LHCN-M2 (cell line): ENCODE measurements around the gene ASTN1. TPM values are rescaled to one million over a fixed set of nuclear protein-coding genes. Genes with fewer than 3 reads are reported as not detected.
"Not testable (repeated sequence)": the region's sequence is repeated elsewhere in the genome, so short reads cannot be mapped to it uniquely, and the experiment has no call there.

Experiments used
- DNase-seq: peaks from one replicate; pipeline ENCODE4 v3.0.0-alpha.2; 2012; ENCODE audit warnings: low read depth
- total RNA-seq: library from RNA; depleted of rRNA; stranded (reverse); fragments of >200 nt; gene quantifications from 2 replicates; pipeline ENCODE4 v1.2.3, GENCODE V29; 2014

Gene ASTN1
- total RNA-seq, 1 experiment from 2014 or later = not detected

DNA sequence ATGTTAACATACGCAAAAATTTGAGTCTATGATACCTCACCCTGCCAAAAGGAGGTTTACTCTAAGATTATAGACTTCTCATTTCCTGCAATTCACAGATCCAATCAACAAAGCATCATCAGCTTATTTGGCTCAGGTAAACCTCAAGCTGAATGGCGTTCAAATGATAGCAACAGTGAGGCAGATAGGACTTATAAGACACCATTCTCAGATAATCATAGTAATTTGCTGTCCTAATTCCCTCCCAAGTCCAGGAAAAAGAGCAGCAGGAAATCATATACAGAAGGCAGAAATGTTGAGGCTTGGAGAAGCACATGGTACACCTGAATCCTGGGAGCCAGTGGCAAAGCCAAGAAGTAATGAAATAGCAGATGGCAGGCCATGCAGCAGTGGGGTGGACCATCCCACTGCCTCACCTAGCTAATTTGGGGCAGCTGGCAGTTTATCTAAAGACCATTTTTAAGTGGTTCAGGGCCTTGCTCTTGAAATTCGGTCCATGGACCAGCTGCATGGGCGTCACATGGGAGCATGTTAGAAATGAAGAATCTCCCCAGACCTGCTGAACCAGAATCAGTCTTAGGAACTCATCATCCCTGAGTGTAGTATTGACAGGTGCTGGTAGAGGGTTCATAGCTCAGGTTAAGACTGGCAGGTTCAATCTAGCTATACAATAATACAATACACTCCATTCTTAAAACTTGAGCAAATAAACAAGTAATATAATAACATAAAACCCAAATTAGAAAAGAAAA lies 57.7 kb downstream of the ASTN1 start:
- DNase-seq = no peak

DNA sequence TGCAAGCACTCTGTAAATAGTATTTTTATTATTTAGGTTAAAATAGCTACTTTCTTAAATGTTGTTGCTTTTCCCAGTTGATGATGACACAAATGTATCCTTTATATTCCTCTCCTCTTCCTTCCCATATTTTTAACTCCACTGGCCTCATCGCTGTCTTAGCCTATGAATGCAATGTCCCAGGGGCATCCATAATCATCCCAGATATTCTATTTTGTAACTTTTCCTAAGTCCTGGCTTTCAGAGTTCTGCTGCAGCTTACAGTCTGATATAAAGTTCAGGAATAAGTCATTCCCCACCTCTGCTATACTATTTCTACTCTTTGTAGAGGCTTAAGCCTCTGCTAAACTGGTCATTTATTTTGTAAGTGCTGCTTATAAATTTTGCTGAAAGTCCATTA lies 58.3 kb downstream of the ASTN1 start:
- no peak for DNase-seq

DNA sequence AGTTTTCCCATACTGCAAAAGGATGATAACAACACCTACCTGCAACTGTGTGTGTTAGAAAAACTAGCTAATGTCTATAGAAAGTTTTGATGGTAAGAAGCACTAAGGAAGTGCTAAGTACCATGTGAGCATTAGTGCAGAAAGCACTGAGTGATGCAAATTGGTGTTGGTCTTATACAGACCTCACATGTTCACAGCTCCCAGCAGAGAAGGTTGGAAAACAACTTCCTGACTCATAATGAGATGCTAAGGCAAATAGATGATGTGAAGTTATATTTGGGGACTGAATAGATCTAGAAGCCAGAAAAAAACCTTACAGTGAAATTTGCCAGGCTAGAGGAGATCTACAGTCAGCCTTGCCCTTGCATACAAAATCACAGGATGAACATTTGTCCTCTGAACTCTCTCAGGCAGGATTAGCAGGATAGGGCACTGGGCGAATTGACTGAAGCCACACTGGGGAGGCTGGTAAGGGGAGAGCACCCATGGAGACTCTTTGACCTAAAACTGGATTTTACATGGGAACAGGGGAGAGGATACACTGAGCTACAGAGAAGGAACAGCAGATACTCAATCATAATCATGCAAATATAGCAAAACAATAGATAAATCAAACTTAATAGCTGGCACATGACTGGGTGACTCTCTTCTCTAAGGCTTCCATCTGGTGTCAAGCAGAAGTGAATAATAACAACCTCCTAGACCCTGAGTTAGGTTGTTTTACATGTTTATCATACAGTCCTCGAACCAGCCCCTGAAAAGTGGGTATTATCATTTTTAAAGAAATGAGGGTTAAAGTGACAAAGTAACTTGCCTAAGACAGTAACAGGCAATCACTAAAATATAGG lies 61.3 kb downstream of the ASTN1 start:
- DNase-seq = no peak

DNA sequence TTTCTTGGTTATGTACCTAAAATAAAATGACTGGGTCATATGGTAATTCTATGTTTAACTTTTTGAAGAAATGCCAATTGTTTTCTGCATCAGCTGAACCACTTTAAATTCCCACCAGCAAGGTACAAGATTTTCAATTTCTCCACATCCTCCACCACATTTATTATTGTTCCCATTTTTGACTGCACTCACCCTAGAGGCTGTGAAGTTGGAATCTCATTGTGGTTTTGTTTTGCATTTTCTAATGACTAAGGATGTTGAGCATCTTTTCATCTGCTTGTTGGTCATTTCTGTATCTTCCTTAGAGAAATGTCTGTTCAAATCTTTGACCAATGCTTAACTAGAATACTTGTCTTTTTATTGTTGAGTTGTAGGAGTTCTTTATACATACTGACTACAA lies 72.5 kb downstream of the ASTN1 start:
- DNase-seq = peak; percentile 7

DNA sequence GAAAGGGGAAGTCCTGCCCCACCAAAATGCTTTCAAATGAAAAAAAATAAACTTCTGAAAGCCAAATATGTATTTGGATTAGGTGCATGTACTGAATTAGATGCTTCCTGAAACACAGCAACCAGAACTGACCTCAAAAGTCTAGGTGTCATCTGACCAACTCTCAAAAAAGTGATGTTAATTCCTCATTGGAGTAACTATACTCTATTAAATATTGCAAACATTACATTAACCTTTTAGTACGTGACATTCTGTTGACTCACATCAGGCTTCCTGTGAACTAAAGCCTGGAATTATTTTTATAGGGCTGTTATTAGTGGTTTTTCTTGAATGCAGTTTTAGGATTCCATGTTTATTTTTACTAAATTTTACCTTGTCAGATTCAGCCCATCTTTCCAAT lies 73.5 kb downstream of the ASTN1 start:
- peak; percentile 17 for DNase-seq

DNA sequence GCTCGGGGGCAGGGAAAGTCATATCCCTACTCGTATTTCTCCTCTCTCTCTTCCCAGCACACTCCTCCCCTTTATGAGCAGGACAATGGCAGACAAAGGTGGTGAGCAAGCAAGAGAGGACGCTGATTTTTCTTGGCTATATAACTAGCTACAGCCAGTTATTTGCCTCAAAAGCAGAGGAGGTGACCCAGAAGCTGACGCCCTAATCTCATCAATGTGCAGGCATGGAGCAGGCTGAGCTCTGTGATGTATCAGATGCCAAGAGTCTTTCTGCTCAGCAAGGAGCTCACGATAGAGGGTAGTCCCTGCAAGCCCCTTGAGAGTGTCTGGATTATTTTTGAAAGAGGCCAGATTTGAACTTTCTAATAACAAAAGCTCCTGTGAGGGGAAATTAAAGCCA lies 75.5 kb downstream of the ASTN1 start:
- no peak for DNase-seq

DNA sequence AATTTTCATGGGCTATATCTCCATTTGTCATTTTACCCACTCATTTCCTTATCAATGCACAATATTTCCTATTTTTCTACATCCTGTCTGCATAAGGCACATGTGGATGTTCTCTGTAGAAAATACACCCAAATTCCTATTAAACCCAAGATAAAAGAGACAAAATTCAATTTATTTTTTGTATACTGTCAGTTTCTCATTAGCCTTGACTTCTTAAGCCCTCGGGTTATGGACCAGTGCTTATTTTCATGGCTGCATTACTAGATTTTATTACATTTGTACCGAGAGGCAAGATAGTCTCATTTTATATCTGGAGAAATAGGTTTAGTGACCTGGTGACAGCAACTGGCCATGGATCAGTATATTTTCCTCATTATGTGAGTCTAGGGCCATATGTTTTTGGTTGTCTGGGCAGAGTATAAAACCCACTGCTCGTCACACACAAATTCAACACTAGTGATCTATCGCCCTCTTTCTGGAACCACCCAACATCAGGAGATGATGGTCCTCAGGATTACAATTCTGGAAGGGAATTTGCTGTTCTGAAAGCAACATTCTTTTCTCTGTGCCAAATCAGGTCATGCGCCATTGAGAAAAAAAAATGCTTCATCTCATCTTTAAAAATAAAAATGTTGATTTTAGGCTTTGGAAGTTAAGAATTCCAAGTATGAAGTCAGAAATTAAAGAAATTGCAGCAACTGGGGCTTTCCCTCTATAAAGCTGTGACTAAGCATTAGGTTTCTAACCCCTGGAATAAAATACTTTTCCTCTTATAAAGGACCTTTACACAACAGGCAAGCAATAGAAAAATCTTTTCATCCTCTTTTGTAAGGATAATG lies 81.4 kb downstream of the ASTN1 start:
- DNase-seq = peak; percentile 14

DNA sequence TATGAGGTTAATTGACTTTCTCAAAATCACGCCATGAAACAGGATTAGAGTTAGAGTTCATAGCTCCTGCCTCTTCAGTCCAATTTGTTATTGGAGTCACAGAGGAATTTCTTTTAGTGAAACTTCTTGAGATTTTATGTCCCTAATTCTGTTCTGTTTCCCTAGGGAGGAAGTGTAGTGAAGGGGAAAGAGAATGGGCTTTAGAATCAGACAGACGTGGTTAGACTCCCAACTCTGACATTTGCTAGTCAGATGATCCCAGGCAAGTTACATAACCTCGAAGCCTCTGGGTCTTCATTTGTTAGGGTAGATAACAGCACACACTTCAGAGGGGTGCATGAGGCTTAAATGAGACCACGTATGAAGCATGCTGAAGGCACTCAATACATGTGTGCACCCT lies 83.9 kb downstream of the ASTN1 start:
- no peak for DNase-seq

DNA sequence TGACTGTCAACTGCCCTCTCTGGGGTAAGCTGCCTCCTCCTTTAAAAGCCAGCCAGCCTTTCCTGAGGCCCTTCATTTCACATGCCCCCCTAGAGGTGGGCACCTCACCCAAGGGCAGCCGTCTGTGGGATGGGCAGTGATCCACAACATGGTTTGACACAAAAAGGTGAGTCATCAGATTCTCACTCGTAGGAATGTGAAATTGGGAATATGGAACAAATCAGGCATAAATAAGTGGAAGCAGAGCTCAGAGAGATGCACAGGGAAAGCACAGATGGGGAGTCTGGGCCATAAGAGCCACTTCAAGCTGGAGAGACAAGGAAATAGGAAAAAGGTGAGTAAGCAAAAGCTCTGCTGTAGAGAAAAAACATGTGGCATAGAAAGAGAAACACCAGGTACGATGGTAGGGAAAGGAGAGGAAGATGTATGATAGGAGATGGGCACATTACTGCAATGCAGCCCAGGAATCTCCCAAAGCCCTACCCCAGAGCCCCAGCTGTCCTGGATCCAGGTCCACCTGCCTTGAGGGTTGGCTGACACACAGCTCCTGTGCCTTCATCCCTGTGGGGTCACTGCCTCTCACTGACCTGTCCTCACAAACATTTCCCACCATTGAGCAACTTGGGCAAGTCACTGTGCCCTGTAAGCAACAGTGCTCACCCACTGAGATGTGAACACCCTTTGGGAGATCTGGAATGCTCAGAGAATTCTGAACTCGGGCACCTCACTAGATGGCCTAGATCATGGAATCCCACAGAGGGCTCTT lies 86.6 kb downstream of the ASTN1 start:
- no peak for DNase-seq

DNA sequence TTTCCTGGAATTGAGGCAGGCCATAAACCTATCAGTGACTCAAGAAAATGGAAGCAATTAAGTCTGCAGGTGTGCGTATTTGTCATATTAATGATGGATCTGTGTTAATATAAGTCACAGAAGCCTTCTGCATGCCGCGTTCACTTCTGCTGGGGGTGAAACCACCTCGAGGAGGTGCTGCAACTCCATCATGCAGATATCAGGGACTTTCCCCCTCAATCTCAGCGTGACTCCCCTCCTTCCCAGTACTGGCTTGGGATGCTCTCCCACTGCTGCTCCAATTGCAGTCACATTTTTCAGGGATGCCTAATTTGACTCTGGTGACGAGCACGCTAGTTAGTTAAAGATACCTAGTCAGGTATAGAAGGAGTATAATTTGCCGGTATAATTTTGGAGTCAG lies 87.5 kb downstream of the ASTN1 start:
- no peak for DNase-seq

DNA sequence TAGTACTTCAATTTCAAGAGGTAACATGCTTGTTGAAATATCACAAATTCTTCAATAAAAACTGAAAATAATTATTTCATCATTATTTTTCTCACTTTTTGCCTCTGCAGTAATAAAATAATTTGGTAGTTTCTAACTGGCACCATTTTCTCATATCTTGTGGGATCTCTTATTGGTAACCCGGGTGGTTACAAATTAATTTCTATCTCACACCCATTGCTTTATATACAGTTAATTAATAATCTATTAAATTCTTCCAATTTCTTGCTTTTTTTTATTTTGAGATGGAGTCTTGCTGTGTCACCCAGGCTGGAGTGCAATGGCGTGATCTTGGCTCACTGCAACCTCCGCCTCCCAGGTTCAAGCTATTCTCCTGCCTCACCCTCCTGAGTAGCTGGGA lies 89.7 kb downstream of the ASTN1 start:
- DNase-seq = not testable (repeated sequence)

DNA sequence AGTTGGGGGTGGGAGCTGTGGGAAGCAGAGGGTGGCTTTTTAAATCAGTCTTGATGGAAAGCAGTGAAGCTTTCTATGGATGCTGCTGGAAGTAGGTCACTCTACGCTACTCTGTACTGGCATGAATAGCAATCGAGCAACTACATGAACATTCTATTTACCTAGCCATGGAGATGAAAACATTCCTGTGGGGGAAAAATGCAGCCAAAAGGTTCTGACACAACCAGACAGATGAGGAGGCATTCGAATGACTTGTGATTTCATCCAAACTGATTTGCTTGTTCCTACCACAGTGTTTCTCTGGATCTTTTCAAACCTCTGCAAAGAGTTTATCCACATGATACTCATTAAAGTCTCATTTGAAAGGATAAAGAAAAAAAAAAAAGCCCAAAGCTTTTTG lies 95.0 kb downstream of the ASTN1 start:
- no peak for DNase-seq

DNA sequence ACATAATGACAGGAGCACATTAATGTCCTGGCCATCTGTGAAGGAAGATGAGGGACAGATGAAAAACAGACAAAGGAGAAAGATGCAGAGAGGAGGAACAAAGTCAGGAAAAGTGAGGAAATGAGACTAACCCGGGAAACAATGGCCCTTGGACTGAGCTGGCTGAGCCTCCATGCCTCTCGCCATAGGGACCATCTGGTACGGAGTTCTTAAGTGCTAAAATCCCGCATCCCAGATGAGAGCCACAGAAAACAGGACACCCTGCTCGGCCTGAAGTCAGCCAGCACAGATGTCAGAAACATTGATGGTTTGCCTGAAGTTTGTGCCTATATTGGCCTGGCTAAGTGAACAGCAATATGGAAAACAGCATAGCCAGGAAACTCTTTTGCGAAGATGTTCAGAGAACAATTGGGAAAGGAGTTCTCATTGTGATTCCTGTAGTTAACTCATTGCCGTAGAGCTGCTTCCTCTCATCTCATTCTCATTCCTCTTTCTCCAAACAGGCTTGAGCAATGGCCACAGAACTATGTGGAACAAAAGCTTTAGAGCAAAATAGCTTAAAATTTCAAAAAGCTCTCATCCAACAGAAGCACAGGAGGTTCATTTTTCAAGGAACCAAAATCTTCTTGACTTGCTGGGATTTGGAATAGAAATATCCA lies 96.6 kb downstream of the ASTN1 start:
- no peak for DNase-seq

DNA sequence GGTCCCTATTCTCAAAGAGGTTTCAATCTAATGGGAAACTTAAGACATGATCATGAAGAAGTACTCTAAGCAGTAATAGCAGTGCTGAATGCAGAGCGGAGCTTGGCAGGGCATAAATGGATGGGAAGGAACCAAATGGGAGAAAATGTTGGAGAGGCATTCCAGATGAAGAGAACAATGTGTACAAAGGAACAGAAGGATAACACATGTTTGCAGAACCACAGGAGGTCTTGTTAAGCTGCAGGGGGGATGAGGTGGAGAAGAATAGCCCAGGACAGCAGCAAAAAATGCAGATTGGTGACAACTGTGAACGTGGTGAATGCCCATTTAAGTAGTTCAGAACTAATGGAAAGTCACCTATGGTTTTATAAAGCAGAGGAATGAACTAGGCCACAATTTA lies 99.1 kb downstream of the ASTN1 start:
- DNase-seq = no peak

DNA sequence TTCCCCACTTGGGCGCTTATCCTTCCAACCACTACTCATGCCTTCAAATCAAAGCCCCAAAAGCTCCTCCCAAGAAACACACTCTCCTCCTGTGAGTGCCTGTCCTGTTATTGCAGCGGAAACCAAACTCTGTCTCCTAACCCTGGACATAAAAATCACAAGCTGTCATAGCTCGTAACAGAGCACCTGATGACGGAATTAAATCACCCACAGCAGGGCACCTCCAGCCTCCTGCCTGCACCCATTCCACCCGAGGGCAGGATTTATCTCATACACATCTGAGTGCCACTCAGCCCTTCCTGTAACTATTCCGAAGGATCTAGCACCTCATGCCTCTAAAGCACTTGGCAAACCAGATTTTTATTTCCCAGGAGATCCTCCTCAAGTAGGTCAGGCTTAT lies 100.9 kb downstream of the ASTN1 start:
- DNase-seq = no peak

DNA sequence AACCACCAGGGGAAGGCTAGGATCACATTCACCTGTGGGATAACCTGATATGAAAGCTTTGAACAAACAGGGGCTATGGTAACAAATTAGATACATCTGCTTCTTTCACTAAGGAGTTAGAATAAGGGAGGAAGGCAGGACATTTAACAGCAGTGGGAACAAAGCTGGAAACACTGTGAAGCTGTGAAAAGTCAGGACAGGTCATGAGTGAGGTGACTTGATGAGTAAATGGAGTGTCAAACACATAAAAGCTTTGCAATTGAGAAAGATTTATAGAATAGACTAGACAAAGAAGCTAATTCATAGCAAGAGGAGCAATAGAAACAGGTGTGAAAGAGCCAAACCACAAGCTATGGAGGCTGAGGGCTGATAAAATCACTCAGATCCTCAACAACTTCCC lies 110.0 kb downstream of the ASTN1 start:
- DNase-seq = no peak

DNA sequence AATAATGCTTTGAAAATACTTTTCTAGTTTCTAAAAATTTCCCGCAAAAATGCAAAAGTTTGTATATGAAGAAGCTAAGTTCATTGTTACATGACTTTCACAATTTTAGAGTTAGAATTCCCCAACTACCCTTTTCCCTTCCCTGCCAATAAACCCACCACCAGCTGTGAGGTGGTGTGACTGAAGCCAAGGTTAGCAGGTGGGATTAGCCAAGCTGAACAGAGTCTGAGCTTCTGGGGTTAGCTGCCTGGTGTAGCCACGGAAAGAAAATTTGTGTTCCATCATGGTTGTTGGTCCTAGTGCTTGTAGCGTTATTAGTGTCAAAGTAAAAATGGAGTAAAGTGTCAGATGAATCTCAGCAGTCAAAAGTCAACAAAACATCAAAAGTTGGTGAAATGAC lies 110.9 kb downstream of the ASTN1 start:
- no peak for DNase-seq

DNA sequence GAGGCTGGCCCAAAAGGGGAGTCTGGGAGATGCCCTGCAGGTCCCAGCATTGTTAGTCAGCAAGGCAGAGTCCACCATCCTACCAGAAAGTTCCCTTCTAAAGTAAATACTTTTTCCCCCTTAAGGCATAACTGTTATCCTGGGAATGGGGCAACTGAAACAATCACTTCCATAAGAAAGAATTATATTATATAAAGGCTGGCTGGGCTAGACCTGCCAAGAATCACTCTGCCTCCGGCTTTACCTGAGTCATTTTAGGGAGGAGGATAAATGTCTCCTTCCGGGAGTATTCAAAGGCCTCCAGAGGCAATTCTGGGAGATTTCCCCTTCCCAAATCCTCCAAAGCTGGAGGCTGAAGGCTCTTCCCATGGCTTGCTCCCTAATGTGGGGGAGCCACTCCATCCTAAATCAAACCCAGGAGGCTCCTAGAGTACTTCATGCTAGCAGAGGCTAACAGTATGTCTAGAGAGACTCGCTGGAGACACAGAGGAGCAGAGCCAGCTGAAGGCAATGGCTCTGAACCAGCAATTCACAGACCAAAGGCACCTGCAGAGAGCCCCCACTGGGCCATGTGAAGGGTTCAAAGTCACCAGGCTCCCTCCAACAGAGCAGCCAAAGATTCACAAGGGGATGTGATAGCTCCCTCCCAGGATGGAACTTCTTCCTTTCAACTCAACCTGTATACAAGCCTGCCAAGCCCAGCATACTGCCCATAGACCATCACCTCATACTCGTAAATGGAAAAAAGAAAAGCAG lies 116.0 kb downstream of the ASTN1 start:
- DNase-seq = no peak

DNA sequence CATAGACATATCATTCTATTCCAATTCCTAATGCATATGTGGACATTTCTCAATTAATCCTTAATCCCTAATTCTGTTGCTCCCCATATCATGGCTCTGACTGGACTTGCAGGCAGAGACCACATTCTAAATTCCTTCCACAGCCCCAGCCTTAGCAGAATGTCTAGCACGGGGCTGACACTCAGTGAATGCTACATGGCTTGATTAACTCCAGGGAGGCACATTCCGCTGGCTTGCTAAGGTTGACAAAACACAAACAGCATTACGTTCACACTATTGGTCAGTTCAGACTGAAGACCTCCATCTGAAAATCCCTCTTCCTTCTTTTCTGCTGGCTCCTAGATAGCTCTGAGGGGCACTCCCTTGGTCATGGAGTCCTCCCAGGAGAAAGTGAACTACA lies 119.4 kb downstream of the ASTN1 start:
- no peak for DNase-seq

DNA sequence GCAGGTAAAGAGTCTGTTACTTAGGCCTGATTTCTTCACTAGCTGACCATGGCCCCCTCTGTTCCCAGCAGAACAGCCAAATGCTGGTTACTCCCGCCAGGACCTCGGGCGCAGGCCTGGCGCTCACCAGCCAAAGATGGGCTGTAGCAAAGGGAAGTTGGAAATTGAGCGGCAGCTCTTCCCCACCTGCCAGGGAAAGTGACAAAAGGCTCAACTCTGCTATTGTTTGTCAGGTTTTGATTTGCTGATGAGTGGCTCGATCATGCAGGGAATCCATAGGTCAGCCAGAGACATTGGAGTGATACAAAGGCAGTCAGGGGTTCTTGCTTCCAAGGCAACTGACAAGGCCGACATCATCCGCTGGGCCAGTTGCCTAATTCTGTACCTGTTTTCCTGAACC lies 120.1 kb downstream of the ASTN1 start:
- DNase-seq = no peak
